Middle frontal gyrus (tissue), 1 donor: ENCODE data around the gene VAX1.
A peak's percentile ranks its signal among the peaks of the same experiment; 100 is the strongest.
"Not testable (repeated sequence)": the region's sequence is repeated elsewhere in the genome, so short reads cannot be mapped to it uniquely, and the experiment has no call there.

Experiments
- DNase-seq: peaks from one replicate; pipeline ENCODE4 v3.0.0-alpha.2; 2015; ENCODE audit warnings: low spot score; ENCODE audit errors: extremely low spot score

Gene VAX1

GRCh38 chr10:117136391-117136975, 1.6 kb downstream of the VAX1 start:
- DNase-seq, result no peak

- no peak for DNase-seq
Measured at GRCh38 chr10:117135480-117136140, 2.5 kb downstream of the VAX1 start.

GRCh38 chr10:117135026-117135372, 3.1 kb downstream of the VAX1 start:
- DNase-seq, result no peak

GRCh38 chr10:117134306-117135025, 3.6 kb downstream of the VAX1 start:
- DNase-seq, result no peak

GRCh38 chr10:117134056-117134305, 4.1 kb downstream of the VAX1 start:
- no peak for DNase-seq

GRCh38 chr10:117133273-117134055, 4.6 kb downstream of the VAX1 start:
- DNase-seq, result no peak

- no peak for DNase-seq
Measured at GRCh38 chr10:117132751-117133231, 5.3 kb downstream of the VAX1 start.

- DNase-seq, result no peak
Measured at GRCh38 chr10:117131376-117132327, 6.4 kb downstream of the VAX1 start.

- DNase-seq, result no peak
Measured at GRCh38 chr10:117130862-117131375, 7.2 kb downstream of the VAX1 start.

- no peak for DNase-seq
Measured at GRCh38 chr10:117130346-117130745, 7.7 kb downstream of the VAX1 start.

- not testable (repeated sequence) for DNase-seq
Measured at GRCh38 chr10:117126645-117127044, 11.4 kb downstream of the VAX1 start.

- no peak for DNase-seq
Measured at GRCh38 chr10:117126034-117126433, 12.0 kb downstream of the VAX1 start.

GRCh38 chr10:117112220-117112619, 25.9 kb downstream of the VAX1 start:
- DNase-seq, result no peak

GRCh38 chr10:117107238-117107637, 30.8 kb downstream of the VAX1 start:
- no peak for DNase-seq

- DNase-seq, result no peak
Measured at GRCh38 chr10:117096599-117097201, 41.4 kb downstream of the VAX1 start.

- peak; percentile 48 for DNase-seq
Measured at GRCh38 chr10:117094856-117095255, 43.2 kb downstream of the VAX1 start.

GRCh38 chr10:117092386-117092785, 45.7 kb downstream of the VAX1 start:
- no peak for DNase-seq

- no peak for DNase-seq
Measured at GRCh38 chr10:117090834-117091233, 47.2 kb downstream of the VAX1 start.

- no peak for DNase-seq
Measured at GRCh38 chr10:117087521-117087920, 50.5 kb downstream of the VAX1 start.

- DNase-seq, result no peak
Measured at GRCh38 chr10:117086546-117086945, 51.5 kb downstream of the VAX1 start.
